HG02973 (cell line): Measurements from ENCODE around the gene REEP6.
"Not testable (repeated sequence)": the region's sequence is repeated elsewhere in the genome, so short reads cannot be mapped to it uniquely, and the experiment has no call there.

ENCODE experiments used
- ATAC-seq: cut with Tn5 transposase; IDR thresholded peaks from one replicate; pipeline ENCODE4 v1.9.1; 2021; ENCODE audit warnings: moderate library complexity; ENCODE audit not compliant: unreplicated experiment

Gene REEP6

DNA sequence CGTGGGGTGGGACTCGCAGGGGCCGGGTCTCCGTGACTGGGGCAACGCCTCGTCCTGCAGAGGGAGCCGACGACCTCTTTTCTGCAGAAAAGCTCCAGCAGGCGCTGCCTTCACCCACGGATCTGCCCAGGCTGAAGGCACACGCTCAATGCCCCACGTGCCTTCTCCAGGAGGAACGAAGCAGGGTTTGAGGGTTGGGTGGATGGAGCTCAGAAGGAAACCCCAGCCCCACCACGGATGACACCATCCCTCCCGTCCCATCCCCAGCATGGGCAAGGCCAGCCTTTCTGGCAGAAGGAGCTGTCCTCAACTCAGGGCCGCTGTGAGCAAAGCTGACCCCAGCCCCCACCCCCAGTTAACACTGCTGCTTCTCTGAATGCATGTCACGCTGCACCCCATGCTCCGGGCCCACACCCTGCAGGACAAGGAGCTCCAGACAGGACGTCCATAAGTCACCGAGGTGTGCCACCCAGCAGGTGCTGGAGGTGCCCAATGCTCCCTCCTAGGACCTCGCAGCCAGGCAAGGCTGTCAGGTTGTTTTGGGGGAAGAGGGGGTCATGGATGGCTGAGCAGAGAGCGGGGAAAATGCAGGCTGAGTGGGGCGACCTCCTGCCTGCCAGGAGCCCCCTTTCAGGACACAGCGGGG is 19.3 kb upstream of the REEP6 start:
- ATAC-seq, result no peak

DNA sequence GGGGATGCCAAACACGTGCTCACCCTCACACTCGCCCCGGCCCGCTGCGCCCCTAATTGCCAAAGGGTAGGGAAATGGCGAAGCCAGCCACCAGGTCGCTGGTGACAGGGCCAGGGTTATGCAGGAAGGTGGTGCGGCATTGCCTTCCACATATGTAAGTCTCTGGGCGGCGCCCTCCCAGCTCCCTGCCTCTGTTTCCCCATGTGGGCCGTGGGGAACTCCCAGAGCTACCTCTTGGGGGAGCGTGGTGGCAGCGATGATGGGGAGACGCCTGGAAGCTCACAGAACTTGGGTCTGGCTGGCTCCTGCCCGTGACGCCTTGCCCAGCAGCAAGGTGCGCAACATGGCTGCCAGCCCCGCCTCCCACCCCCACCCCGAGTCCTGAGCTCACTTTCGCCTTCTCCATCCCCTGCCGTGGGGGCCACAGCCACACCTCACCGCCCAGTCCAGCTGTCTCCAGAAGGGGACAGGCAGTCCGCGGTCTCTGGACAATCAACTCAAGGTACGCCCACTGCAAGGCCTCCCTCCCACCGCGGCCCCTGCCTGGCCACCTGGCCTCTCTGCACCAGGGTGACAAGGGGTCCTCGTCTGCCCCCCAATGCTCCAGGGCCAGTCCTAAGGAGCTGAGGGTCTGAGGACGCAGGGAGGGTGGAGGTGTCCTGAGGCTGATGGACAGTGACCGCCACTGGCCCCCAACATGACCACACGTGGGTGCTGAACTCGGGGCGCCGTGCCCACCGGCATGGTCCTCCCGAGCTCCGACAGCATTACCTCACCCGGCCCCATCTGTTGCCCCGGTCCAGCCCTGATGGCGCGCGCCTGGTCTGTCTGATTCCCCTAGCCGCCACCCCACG is 18.5 kb upstream of the REEP6 start:
- ATAC-seq, result no peak

DNA sequence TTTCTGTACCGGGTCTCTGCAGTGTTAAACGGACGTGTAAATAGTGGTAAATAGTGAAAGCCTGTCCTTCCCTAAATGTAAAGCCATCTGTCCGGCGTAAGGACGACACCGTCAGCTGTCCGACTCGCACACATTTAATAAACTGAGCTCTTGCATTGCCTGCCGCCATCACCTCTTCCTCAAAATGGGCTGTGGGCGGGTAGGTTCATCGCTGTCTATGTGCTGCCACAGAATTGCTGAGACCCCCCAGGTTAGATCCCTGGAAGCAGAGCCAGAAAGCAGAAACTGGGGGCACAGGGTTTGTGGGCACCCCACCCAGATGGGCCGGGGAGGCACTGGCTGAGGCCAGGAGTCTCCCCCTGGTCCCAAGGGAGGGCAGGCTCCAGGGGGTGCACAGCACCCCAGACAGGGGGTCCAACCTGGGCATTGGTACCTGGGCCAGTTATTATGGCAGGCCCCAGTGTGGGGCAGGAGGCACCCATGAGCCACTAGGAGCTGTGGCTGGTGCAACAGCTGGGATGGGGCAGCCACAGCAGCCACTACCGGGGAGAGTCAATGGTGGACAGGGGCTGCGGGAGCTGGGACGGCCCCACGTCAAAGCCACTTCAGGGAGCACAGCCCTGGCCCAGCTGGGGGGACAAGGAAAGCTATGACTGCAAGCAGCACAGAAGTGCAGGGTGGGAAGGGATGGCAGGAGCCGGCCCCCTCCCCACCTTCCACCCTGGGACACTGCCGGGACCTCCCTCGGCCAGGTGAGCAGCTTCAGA is 17.7 kb upstream of the REEP6 start:
- ATAC-seq, result no peak

DNA sequence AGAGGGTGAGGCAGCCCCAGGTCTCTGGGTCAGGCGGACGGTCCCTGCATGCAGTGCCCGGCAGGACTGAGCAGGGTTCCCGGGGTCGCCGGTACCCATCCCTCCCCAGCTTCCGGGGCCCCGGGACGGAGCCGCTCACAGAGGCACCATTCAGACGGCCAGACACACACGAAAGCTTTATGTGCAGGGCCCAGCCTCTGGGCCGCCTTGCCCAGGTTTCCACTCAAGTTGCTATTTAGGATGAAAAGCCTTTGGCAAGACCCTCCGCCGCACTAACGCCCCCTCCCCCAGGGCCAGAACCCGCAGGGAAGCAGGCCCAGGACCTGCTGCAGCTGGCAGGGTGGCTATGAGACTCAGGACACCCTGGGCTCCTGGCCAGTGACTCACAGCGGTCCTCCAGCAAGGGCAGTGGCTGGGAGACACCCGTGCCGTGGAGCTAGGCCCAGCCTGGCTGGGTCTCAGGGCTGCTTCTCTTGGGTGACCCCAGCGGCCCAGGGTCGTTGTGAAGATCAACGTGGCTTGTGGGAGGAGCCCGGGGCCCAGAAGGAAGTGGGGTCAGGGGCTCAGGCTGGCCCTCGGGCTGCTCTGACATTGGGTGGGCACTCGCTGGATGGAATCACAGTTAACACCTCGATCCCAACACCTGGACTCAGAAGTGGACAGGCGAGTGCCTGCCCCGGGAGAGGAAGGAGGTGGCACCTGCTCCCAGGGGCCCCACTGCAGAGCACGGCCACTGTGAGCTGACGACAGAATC is 16.8 kb upstream of the REEP6 start:
- ATAC-seq, result no peak

DNA sequence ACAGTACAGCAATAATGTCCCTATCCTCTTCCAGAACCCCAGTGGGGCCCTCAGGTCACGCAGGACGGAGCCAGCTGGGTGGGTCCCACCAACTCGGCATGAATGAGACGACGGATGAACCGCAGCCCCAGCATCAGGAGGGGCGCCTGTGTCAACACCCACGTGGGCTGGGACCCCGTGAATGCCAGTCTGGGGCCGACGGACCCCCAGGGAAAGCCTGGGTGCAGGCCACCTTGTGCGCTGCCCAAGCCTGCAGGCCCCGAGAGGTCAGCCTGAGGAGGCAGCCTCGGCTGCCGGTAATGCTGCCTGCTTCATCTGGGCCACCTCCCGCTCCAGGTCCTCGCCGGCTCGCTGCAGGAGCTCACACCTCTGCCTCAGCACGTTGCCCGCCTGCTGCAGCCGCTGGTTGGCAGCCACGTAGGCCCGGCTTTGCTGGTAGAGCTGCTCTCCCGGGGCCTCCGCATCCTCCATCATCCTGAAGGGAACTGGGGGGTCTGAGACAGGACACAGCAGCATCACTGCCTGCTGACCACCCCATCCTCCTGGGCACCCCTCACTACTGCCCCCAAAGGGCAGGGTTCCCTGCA is 16.1 kb upstream of the REEP6 start:
- ATAC-seq, result no peak

DNA sequence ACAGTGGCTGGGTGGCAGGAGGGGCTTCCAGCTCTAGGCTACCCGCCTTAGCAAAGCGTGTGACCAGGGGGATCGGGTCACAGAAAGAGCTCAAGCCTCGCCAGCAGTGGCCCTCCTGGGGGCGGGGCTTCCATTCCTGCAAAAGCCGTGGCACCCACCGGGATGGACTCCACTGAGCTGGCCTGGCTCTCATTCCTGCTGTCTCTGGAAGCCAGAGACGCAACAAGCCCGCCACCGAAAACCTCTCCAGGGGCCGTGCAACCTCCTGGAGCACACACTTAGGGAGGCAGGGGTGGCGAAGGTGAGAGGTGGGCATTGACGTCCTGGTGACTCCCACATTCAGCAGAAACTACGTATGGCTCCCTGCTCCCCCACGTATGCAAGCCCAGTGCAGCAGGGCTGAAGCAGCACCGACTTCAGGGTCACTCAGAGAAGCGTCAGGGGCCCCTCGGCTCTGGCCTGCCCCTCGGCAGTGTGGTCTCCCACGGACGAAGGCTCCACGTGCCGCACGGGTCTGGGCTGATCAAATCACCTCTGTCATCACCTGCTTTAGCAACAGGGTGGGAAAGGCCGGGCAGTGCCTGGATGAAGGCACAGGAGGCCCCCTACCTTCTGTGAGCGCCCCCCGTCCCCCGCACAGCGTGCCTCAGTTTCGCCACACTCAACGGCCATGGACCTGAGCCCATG is 15.1 kb upstream of the REEP6 start:
- ATAC-seq, result no peak

DNA sequence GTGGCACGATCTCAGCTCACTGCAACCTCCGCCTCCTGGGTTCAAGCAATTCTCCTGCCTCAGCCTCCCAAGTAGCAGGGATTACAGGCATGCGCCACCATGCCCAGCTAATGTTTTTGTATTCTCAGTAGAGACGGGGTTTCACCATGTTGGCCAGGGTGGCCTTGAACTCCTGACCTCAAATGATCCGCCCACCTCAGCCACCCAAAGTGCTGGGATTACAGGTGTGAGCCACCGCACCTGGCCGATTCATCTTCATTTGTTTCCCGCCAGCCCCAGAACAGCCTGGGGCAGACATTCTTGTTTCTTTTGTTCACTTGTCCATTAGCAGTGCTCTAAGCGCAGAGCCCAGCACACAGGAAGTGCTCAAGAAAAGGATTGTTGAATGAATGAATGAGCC is 13.9 kb upstream of the REEP6 start:
- ATAC-seq, result not testable (repeated sequence)

DNA sequence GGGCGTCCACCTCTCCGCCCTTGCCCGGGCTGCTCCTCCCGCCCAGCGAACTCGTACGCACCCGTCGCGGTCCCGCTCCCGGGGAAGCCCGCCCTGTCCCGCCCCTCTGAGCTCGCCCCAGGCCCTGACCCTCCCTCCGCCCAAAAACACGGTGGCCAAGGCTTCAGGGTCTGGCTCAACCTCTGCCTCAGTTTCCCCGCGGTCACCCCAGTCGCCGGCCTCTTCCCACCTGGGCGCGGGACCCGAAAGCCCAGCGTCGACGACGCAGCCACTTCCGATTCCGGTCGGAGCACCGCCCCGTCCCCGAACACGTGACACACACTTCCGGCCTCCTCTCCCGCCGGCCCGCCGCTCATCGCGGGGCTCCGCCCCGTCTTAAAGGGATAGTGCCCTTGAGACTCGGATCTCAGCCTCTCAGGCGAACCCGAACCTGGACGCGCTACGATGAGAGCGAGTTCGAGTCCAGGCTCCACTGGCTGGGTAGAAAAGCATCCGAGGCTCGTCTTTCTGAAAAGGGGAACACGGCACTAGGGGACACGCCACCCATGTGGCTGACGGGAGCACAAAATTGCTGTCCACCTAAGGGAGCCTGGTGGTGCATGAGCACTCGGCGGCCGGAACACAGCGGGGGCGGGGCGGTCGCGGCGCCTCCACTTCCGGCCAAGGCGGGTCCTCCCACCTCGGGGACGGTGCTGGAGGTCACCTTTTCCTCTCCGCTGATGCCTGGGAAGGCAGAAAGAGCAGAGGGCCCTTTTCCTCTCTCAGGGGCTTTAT is 11.9 kb upstream of the REEP6 start, which contains the start of gene C19orf25:
Gene C19orf25, minus strand, starts transcription at position 282 of the 774 bp plus-strand sequence. CDS start 312 bp downstream, outside the sequence.
- ATAC-seq, result peak; percentile 70

DNA sequence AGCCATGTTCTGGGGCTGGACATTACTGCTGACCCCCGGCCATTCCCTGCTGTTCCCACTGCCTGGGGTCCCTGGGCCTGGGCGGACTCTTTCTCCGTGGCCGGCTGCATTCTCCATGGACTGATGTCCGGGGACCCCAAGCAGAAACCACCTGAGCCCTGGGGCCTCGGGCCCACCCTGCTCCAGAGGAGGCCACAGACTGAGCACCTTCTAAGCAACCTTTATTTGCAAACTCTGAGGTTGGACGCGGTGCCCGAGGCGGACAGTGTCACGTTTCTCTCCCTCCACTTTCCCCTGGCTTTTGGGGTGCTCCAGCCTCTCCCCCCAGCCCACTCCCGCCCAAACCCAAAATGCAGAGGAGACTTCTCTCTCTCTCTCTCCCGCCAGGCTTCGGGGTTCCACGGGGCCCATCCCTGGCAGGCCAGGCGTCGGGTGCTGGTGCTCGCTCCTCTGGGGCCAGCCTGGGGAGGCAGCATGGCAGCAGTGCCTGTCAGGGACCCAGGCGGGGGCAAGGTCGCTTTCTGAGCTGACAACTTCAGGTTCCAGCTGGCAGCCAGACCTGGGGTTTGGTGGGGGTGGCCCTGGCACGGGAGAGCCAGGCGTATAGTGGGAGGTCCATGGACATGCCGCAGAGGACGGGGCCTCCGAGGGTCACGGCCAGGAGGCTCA is 9.6 kb upstream of the REEP6 start:
- ATAC-seq, result no peak

DNA sequence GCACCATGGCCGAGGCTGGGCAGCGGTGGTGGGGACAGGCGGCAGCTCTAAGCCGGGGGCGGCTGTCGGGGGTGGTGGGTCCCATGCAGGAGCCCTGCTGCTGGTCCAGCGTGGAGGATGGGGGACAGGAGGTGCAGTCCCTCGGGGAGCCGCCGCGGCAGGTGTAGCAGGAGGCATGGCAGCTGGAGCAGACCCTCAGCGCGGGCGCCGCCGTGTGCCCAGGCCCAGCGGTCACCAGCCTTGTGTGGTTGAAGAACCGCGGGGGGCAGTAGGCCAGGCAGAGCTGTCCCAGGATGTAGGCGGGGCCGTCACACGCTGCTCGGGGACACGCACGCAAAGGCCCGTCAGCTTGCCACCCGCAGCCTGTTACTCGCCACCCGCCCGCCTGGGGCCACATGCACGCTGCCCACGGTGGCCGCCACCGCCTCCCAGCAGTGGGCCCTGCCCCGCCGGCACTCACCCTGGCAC is 9.1 kb upstream of the REEP6 start:
- no peak for ATAC-seq

DNA sequence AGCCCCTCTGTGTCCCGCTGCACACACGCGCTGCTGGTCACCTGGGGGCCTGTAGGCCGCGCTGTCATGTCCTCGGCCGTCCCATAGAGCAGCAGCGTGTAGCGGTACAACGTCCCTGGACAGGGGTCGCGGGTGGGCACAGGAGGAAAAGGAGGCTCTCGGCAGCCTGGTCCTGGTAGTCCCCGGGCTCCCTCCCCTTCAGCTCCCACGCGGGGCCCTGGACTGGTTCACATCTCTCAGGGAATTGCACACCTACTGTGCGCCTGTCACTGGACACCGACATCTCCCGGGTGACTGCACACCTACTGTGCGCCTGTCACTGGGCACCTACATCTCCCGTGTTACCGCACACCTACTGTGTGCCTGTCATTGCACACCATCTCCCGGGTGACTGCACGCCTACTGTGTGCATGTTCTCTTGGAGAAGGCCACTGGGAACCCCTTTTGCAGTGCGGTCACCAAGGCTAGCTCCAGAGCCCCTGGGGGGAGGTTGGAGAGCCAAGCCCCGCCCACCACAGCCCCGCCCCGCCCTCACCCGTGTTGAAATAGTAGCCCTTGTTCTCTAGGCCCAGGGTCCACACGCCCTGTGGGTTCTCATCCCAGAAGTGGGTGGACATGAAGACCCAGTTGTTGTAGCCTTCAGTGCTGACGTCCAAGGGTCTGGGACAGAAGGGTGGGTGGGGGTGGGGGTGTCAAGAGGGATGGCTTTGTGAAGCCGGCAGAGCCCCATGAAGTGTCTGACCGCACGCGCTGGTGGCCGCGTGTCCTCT is 8.4 kb upstream of the REEP6 start:
- ATAC-seq, result no peak

DNA sequence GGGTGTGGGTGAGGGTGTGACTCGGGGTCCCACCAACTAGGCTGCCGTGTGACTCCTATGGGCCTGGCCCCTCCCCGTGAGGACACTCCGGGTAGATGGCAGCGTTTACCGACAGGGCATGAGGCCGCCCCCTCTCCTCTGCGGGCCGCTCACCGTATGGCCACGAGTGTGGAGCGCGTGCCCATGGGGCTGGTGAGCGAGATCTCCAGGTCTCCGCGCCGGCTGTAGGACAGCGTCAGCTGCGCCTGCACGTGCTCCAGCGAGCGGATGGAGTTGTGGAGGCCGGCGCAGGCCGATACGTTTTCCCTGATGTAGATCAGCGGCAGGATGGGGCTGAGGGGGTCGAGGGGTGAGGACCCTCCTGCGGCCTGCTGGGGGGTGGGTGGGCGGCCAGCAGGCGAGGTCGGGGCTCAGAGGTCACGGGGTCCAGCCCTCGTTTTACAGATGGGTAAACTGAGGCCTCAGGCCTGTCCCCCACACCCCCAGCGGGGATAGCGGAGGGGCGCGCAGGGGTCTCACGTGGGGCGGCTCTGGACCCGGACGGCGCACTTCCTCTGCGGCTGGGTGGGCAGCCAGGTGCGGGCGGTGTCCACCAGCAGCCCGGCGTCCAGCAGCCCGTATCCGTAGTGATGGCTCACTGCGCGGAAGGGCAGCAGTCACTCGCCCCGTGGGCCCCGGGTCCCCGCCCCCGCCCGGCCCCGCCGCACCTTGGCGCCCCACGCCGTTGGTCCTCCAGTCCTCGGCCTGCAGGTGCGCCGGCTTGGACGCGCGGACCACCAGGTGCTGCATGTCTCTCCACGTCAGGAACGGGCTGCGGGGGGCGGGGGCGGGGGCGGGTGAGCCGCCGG is 7.6 kb upstream of the REEP6 start:
- no peak for ATAC-seq

DNA sequence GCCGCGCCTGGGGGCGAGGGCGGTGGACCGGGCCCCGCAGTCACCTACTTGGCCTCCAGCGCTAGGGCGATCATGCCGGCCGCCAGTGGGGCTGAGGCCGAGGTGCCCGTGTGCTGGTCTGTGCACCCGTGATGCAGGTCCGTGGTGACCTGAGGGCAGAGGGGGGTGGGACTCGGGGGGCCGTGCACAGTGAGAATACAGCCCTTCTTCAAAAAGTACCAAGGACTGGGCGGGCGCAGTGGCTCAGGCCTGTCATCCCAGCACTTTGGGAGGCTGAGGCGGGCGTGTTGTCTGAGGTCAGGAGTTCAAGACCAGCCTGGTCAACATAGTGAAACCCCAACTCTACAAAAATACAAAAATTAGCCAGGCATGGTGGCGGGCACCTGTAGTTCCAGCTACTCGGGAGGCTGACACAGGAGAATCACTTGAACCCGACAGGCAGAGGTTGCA is 7.0 kb upstream of the REEP6 start:
- no peak for ATAC-seq

DNA sequence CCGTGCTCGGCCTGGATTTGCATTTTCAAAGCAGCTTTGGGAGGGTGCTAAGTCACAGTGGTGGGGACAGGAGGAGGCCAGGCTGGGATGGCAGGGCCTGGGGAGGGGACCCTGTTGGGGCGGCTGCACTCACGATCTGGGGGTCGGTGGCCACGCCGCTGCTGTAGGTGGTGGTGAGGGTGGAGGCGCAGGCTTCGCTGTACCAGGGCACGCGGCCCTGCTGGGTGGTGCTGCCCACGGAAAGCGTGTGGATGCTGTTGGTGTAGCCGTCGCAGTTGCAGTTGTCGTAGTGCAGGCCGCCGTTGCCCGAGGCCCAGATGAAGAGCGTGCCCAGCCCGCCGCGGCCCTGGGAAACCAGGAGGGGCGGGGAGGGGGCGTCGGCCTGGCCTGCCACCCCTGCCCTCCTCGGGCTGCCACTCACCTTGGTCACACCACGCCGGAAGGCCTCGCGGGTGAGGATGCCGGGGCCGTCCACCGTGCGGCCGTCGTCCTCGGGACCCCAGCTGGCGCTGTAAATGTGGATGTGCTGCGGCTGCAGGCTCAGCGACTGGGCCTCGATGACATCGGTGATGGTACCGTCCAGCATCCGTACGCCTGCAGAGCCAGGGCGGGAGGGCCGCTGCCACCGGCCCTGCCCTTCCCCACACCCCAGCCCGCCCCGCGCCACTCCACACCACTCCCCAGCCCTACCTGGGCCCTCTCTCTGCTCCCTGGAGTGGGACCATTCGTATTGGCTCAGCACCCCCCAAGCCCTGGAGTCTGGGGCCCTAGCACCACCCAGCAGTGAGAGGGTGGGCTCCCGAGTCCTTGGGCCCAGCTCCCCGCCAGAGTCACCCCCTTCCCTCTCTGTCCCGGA is 4.0 kb upstream of the REEP6 start:
- ATAC-seq, result no peak

DNA sequence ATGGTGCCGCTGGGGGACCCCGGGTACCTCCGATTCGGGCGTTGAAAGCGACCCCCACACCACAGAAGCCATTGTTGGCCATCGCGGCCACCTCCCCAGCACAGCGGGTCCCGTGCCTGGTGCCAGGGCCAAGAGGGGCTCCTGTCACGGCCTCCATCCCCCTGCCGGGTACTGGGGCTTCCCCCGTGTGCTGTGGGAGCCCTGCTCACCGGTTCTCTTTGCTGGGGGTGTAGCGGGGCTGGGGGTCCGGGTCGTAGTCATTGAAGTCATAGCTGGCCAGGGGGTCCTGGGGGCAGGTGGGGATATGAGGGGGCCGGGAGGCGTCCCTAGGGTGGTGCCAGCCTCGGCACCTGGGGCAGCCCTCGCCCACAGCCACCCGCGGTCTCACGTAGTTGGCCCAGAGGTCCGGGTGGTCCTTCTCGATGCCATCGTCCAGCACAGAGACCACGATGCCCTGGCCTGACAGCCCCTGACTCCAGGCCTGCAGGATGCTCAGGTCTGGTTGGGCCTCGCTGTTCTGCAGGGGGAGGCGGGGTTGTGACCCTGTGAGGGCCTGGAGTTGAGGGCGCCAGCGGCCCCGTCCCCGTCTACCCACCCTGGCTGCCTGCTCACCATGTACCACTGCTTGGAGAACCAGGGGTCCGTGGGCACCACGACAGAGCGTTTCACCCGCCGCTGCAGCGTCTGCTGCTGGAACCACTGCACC is 3.3 kb upstream of the REEP6 start:
- ATAC-seq, result no peak
